Epithelial cell of prostate (primary cell): ENCODE data around the gene TMBIM1.
"Not testable (repeated sequence)": the region's sequence is repeated elsewhere in the genome, so short reads cannot be mapped to it uniquely, and the experiment has no call there.

ENCODE experiments used
- DNase-seq: peaks from one replicate; pipeline ENCODE4 v3.0.0-alpha.2; 2011; ENCODE audit warnings: low read depth, low spot score
- H3K27ac ChIP-seq: fragments of 450-650 bp; 2 replicates; pipeline ENCODE4 v1.5.1; 2017; ENCODE audit warnings: mild to moderate bottlenecking

TMBIM1 gene

DNA sequence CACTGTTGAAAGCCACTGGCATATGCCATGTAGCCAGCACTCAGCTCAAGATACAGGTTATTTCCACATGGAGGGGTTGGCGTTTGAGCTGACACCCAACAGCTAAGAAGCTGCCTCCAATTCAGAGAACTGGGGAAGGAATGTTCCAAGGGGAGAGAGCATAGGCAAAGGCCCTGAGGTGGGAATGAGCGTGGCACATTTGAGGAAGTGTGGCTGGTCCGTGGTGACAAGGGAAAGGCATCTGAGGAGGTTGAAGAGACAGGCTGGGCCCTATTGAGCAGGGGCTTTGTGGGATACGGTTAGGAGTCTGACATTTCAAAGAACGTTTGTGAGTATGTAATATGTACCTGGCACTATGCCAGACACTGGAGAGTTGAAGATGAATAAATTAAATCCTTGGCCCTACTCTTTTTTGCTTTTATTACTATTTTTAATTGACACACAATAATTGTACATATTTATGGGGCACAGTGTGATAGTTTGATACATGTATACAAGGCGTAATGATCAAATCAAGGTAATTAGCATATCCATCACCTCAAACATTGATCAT is 27.6 kb upstream of the TMBIM1 start:
- H3K27ac ChIP-seq = no peak overlapping the region
- DNase-seq = no peak

DNA sequence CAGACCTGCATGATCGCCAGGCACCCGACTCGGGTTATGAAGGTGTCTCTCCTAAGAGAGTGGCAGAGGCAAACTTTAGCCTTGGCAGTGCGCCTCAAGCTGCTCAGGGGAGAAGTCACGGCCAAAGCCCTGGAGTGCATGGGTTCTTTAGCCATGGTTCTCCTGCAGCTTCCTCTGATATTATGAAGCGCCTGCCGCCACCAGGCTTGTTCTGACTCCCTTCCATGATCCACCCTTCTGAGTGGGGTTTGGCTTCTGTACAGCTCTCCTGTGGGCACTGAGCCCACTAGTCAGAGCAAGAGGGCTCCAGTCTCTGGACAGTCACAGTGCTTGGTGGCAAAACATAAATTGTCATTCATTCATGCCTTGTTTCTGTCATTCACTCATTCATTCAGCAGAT is 25.9 kb upstream of the TMBIM1 start:
- DNase-seq = no peak

DNA sequence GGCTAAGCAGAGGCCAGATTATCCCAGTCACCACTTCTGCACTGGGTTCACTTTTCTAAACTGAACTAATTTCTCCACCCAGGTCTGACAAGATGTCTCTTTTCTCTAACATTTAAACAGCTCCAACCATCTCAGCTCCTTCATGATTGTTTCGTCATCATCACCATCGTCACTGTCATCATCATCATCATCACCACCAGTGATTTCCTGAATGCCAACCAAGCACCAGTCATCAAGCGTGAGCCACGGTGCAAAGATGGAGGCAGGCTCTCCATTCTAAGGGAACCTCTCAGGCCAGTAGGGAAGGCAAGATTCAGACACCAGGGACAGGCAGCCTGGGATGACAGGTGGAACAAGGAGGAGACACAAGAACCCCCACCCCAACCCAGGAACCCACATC is 25.5 kb upstream of the TMBIM1 start:
- peak overlapping the region; percentile 54 for H3K27ac ChIP-seq
- DNase-seq = no peak

More for the DNA sequence above, 25.9 kb upstream of the TMBIM1 start:
- H3K27ac ChIP-seq = no peak overlapping the region

DNA sequence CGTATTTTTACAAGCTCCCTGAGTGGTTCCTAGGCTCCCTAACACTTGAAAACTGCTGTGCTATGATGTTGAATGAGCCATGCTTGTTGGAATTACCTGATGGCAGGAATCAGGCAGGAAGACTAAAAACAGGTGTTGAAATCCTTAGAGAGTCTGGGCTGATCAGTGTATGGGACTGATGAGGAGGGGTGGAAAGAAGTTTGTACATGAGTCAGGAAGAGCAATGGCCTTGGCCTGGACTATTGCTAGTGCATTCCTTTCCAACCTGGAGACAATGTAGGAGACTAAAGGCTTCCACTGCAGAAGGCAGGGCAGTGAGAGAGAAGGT is 25.0 kb upstream of the TMBIM1 start:
- H3K27ac ChIP-seq = peak overlapping the region; percentile 54
- no peak for DNase-seq

DNA sequence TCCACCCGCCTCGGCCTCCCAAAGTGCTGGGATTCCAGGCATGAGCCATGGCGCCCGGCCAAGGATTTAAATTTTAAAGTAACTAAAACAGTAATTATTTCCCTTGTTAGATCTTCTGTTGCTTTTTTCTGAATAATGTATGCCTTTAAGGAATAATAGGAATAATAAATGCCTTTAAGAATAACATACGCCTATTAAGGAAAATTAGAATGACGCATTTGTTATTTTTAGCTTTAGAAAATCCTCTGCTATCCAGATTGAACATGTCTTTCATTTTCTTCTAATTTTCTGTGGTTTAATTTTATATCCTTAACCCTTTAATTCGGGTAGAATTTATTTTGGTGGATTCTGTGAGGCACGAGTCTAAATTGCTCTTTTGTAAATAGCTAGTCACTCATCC is 23.1 kb upstream of the TMBIM1 start:
- peak overlapping the region; percentile 54 for H3K27ac ChIP-seq
- DNase-seq = no peak

DNA sequence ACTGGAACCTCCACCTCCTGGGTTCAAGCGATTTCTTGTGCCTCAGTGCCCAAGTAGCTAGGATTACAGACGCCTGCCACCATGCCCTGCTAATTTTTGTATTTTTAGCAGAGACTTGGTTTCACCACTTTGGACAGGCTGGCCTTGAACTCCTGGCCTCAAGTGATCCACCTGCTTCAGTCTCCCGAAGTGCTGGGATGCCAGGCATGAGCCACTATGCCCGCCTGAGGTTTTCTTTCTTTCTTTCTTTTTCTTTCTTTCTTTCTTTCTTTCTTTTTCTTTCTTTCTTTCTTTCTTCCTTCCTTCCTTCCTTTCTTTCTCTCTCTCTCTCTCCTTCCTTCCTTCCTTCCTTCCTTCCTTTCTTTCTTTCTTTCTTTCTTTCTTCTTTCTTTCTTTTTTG is 22.5 kb upstream of the TMBIM1 start:
- not testable (repeated sequence) for H3K27ac ChIP-seq

GRCh38 chr2:218313356-218313755 is 21.1 kb upstream of the TMBIM1 start:
- no peak for DNase-seq
- H3K27ac ChIP-seq = no peak overlapping the region

More for the DNA sequence above, 22.5 kb upstream of the TMBIM1 start:
- not testable (repeated sequence) for DNase-seq

GRCh38 chr2:218312267-218312756 is 20.0 kb upstream of the TMBIM1 start:
- H3K27ac ChIP-seq = peak overlapping the region; percentile 30
- DNase-seq = no peak

GRCh38 chr2:218311541-218312266 is 19.4 kb upstream of the TMBIM1 start:
- H3K27ac ChIP-seq = peak overlapping the region; percentile 30
- DNase-seq = not testable (repeated sequence)

- no peak for DNase-seq
- no peak overlapping the region for H3K27ac ChIP-seq
Observed at GRCh38 chr2:218310853-218311540, 18.7 kb upstream of the TMBIM1 start.

- H3K27ac ChIP-seq = no peak overlapping the region
- DNase-seq = no peak
Observed at GRCh38 chr2:218307415-218308090, 15.2 kb upstream of the TMBIM1 start.

DNA sequence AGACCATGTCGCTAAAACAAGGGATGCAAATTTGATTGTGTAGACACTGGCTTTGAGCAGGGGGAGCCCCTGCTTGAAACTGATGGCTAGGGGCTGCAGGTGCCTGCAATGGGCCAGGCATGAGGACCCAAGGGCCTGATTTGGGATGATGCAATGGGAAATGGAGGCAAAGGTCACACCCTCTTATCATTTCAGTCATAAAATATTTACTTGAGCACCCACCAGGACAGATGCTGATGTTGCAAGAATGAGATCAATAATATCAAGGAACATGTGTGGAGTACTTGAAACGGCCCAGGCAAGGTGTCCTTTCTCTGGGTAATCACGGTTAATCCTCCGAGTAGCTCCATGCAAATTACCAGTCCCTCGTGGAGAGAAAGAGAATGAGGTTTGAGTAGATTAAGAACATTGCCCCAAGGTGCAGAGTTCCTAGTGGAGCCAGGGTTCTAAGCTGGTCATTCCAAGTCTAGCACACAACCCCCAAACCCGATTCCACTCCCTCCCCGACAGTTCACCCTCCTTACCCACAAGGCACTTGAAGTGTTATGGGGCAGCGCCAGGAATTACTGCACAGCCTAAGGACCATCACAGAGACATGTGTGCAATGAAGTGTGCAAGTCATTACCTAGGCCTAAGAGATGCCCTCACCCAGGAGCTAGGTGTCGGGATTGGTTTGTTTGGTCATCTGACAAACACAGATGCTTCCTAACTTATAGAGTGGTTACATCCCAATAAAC is 14.0 kb upstream of the TMBIM1 start:
- no peak overlapping the region for H3K27ac ChIP-seq
- DNase-seq = no peak

DNA sequence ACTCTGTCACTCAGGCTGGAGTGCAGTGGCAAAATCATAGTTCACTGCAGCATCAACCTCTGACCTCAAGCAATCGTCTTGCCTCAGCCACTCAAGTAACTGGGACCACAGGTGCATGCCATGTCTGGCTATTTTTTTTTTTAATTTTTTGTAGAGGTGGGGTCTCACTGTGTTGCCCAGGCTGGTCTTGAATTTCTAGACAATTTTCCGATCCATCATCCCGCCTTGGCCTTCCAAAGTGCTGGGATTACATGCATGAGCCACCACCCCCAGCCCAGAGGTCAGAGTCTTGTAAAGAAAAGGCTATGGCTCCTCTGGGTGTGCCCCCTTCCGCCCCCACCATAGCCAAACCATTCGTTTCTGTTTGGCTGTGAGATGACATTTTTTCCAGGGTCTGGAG is 13.1 kb upstream of the TMBIM1 start:
- no peak for DNase-seq
- H3K27ac ChIP-seq = no peak overlapping the region

GRCh38 chr2:218301176-218301819 is 9.0 kb upstream of the TMBIM1 start:
- no peak overlapping the region for H3K27ac ChIP-seq

GRCh38 chr2:218300141-218300540 is 7.8 kb upstream of the TMBIM1 start:
- no peak for DNase-seq
- no peak overlapping the region for H3K27ac ChIP-seq

More at GRCh38 chr2:218301176-218301819, 9.0 kb upstream of the TMBIM1 start:
- no peak for DNase-seq

DNA sequence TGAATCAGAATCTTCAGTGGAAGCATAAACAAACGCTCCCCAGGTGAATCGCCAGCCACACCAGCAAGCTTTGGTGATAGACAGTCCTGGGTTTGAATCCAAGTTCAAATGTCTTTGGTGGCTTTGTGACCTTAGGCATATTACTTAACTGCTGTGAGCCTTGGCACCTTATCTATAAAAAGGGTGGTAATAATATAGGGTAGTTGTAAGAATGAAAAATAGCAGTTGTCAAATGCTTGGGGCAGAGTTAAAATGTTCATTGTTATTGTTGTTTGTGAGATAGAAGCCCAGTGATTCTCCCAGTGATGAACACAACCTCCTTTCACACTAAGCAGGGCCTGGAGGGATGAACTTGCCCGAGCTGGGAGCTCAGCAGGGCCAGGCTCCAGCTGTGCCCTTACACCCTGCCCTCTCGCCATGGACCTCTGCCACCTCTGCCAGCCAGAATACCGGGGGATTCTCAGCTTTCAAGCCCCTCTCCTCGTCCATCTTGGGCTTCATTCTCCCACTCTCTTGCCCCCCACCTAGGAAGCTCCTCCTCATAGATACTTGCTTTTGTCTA is 6.1 kb upstream of the TMBIM1 start:
- H3K27ac ChIP-seq = peak overlapping the region; percentile 99
- no peak for DNase-seq

DNA sequence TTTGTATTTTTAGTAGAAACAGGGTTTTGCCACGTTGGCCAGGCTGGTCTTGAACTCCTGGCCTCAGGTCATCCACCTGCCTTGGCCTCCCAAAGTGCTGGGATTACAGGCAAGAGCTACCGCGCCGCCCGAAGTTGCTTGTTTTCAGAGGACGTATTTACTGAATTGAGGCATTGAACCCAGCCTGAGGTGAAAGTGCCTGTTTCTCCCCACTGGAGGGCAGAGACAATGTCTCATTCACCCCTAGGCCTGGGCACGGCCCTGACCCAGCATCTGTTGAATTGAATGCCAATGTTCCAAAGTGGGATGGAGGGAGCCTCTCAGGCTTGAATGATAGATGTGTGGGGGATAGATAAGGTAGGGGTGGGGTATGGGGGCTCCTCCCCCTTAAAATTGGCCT is 4.5 kb upstream of the TMBIM1 start:
- peak overlapping the region; percentile 99 for H3K27ac ChIP-seq
- DNase-seq = no peak

DNA sequence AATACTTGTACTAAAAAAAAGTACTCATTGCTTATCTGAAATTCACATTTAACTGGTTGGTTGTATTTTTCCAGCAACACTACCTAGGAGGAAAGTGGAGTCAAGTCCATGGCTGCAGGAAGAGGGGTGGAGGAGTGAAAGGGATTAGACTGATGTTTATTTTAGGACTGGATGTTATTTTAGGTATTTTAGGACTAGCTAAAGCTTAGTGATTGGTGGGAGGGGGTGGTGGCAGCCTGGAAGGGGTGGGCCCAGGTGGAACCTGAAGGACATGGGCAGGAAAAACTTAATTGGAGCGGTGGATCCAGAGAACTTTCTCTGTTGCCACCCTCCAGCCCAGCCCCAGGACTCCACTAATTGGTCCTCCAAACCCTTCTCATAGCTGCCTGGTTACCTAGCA is 3.9 kb upstream of the TMBIM1 start:
- no peak for DNase-seq
- peak overlapping the region; percentile 99 for H3K27ac ChIP-seq

- H3K27ac ChIP-seq = peak overlapping the region; percentile 99
- DNase-seq = no peak
Observed at GRCh38 chr2:218295029-218295428, 2.7 kb upstream of the TMBIM1 start.
